OCI-LY1 (cell line): ENCODE data around the gene CMTM1.
"Not testable (repeated sequence)": the region's sequence is repeated elsewhere in the genome, so short reads cannot be mapped to it uniquely, and the experiment has no call there.

Experiments used
- H2AFZ ChIP-seq: fragments of 200-600 bp; sonication (generic), shearing (Covaris generic); 2 replicates; pipeline ENCODE4 v1.6.0; 2014; ENCODE audit warnings: antibody characterized with exemption, mild to moderate bottlenecking, low read length
- H3F3A ChIP-seq: fragments of 200-600 bp; sonication (generic), shearing (Covaris generic); 2 replicates; pipeline ENCODE4 v1.6.0; 2014; ENCODE audit warnings: mild to moderate bottlenecking, antibody characterized with exemption, low read length, moderate library complexity; ENCODE audit not compliant: insufficient read depth
- H3K27ac ChIP-seq: fragments of 200-600 bp; sonication (generic); 2 replicates; pipeline ENCODE4 v1.5.1; 2014; ENCODE audit warnings: low read length, mixed run types, mild to moderate bottlenecking, low read depth; ENCODE audit not compliant: poor library complexity, severe bottlenecking
- H3K27me3 ChIP-seq: fragments of 200-600 bp; sonication (generic); 2 replicates; pipeline ENCODE4 v1.6.0; 2014; ENCODE audit warnings: antibody characterized with exemption, mild to moderate bottlenecking, low read length, moderate library complexity; ENCODE audit not compliant: insufficient read depth
- H3K36me3 ChIP-seq: fragments of 200-600 bp; sonication (generic); 2 replicates; pipeline ENCODE4 v1.6.1; 2014; ENCODE audit warnings: mild to moderate bottlenecking, antibody characterized with exemption, low read length, moderate library complexity, mixed read lengths; ENCODE audit not compliant: insufficient read depth
- H3K4me1 ChIP-seq: fragments of 200-600 bp; sonication (generic); 2 replicates; pipeline ENCODE4 v1.5.1; 2014; ENCODE audit warnings: mild to moderate bottlenecking, low read length, moderate library complexity; ENCODE audit not compliant: insufficient read depth, severe bottlenecking
- H3K4me2 ChIP-seq: fragments of 200-600 bp; sonication (generic), shearing (Covaris generic); 2 replicates; pipeline ENCODE4 v1.6.1; 2014; ENCODE audit warnings: low read length
- H3K4me3 ChIP-seq: fragments of 200-600 bp; sonication (generic); 2 replicates; pipeline ENCODE4 v1.5.1; 2014; ENCODE audit warnings: low read length, low read depth, mild to moderate bottlenecking, mixed read lengths; ENCODE audit not compliant: poor library complexity, severe bottlenecking
- H3K79me2 ChIP-seq: fragments of 200-600 bp; shearing (Covaris generic); 2 replicates; pipeline ENCODE4 v1.6.1; 2016; ENCODE audit warnings: mixed run types, low read length, mixed read lengths; ENCODE audit not compliant: insufficient read depth
- H3K9ac ChIP-seq: fragments of 200-600 bp; sonication (generic), shearing (Covaris generic); 2 replicates; pipeline ENCODE4 v1.6.1; 2014; ENCODE audit warnings: mild to moderate bottlenecking, low read length, mixed read lengths
- H3K9me2 ChIP-seq: fragments of 200-600 bp; sonication (generic), shearing (Covaris generic); 2 replicates; pipeline ENCODE4 v1.6.1; 2014; ENCODE audit warnings: low read depth, mild to moderate bottlenecking, low read length, mixed read lengths
- H3K9me3 ChIP-seq: fragments of 200-600 bp; shearing (Covaris generic); 2 replicates; pipeline ENCODE4 v1.6.1; 2014; ENCODE audit warnings: low read length, mixed read lengths
- H4K20me1 ChIP-seq: fragments of 200-600 bp; sonication (generic), shearing (Covaris generic); 2 replicates; pipeline ENCODE4 v1.6.0; 2016; ENCODE audit warnings: mild to moderate bottlenecking, low read length; ENCODE audit not compliant: insufficient read depth
- CTCF ChIP-seq: fragments of 200-600 bp; sonication (generic), shearing (Covaris generic); IDR thresholded peaks from 2 replicates; pipeline ENCODE4 v1.5.1; 2017; ENCODE audit warnings: mild to moderate bottlenecking, antibody characterized with exemption, low read length, moderate library complexity, mixed read lengths
- EZH2 ChIP-seq: fragments of 200-600 bp; sonication (generic), shearing (Covaris generic); IDR thresholded peaks from 2 replicates; pipeline ENCODE4 v1.8.0; 2017; ENCODE audit warnings: borderline replicate concordance, mixed run types, mild to moderate bottlenecking, antibody characterized with exemption, low read length, moderate library complexity, mixed read lengths

The CMTM1 gene

GRCh38 chr16:66610111-66610820 lies 44.0 kb downstream of the CMTM1 start:
- no peaks in the 10 kb centered on the region for H3K79me2 ChIP-seq
- no peak overlapping the region for H3K4me3 ChIP-seq
- no peaks in the 10 kb centered on the region for H4K20me1 ChIP-seq
- TF ChIP-seq CTCF (no peak), EZH2 (no peak)
- H3K36me3 ChIP-seq: peaks cover 25% of the 10 kb centered on the region
- H3K9ac ChIP-seq: no peak overlapping the region
- peaks cover 19% of the 10 kb centered on the region for H3K4me1 ChIP-seq
- no peaks in the 10 kb centered on the region for H3K9me3 ChIP-seq
- no peak overlapping the region for H3K4me2 ChIP-seq
- no peaks in the 10 kb centered on the region for H3K27me3 ChIP-seq
- H3K27ac ChIP-seq: no peak overlapping the region
- H2AFZ ChIP-seq: no peak overlapping the region
- H3K9me2 ChIP-seq: no peaks in the 10 kb centered on the region
- no peaks in the 10 kb centered on the region for H3F3A ChIP-seq

- H2AFZ ChIP-seq, H3K4me2 ChIP-seq, H3K27ac ChIP-seq, H3K9ac ChIP-seq, H4K20me1 ChIP-seq, H3F3A ChIP-seq, H3K4me3 ChIP-seq, H3K9me2 ChIP-seq, H3K9me3 ChIP-seq, H3K4me1 ChIP-seq, H3K79me2 ChIP-seq, H3K27me3 ChIP-seq: not testable (repeated sequence)
- peaks cover 25% of the 10 kb centered on the region for H3K36me3 ChIP-seq
Measured at GRCh38 chr16:66611911-66612310, 45.7 kb downstream of the CMTM1 start.

GRCh38 chr16:66612422-66612821 lies 46.2 kb downstream of the CMTM1 start:
- Histone ChIP-seq H3K27me3 (no peaks in the 10 kb centered on the region), H3K79me2 (no peaks in the 10 kb centered on the region), H3K4me1 (peaks cover 5% of the 10 kb centered on the region), H3K9ac (no peak overlapping the region), H3K4me2 (no peak overlapping the region), H4K20me1 (no peaks in the 10 kb centered on the region), H2AFZ (no peak overlapping the region), H3K36me3 (peaks cover 25% of the 10 kb centered on the region), H3K9me2 (no peaks in the 10 kb centered on the region), H3F3A (no peaks in the 10 kb centered on the region), H3K9me3 (no peaks in the 10 kb centered on the region), H3K4me3 (no peak overlapping the region), H3K27ac (no peak overlapping the region)
- TF ChIP-seq EZH2 (no peak), CTCF (no peak)

- Histone ChIP-seq H3K9ac (no peak overlapping the region), H4K20me1 (no peaks in the 10 kb centered on the region), H3K27ac (no peak overlapping the region), H3K9me2 (no peaks in the 10 kb centered on the region), H3K4me1 (no peaks in the 10 kb centered on the region), H3K27me3 (no peaks in the 10 kb centered on the region), H2AFZ (no peak overlapping the region), H3K79me2 (no peaks in the 10 kb centered on the region), H3F3A (no peaks in the 10 kb centered on the region), H3K4me3 (no peak overlapping the region), H3K36me3 (peaks cover 25% of the 10 kb centered on the region), H3K9me3 (no peaks in the 10 kb centered on the region), H3K4me2 (no peak overlapping the region)
- TF ChIP-seq EZH2 (no peak), CTCF (no peak)
Measured at GRCh38 chr16:66614161-66614802, 48.0 kb downstream of the CMTM1 start.
